Transverse colon (tissue), 4 donors: Measurements from ENCODE around the gene PPP1R3G. TPM values are rescaled to one million over a fixed set of nuclear protein-coding genes. Genes with fewer than 3 reads are reported as not detected.
"Not testable (repeated sequence)": the region's sequence is repeated elsewhere in the genome, so short reads cannot be mapped to it uniquely, and the experiment has no call there.

Source experiments
- DNase-seq: peaks from one replicate; pipeline ENCODE4 v3.0.0-alpha.2; 2019
- H3K27ac ChIP-seq, 4 donors: fragments of 200-600 bp; sonication (generic); 2 replicates each; pipeline ENCODE4 v1.5.1; 2016 to 2018; ENCODE audit warnings: inconsistent platforms in 4 of 4
- H3K27me3 ChIP-seq: fragments of 200-600 bp; sonication (generic); 2 replicates; pipeline ENCODE4 v1.5.1; 2017; ENCODE audit warnings: inconsistent platforms
- H3K36me3 ChIP-seq, 4 donors: fragments of 200-600 bp; sonication (generic); 2 replicates each; pipeline ENCODE4 v1.5.1; 2017 to 2019; ENCODE audit warnings: inconsistent platforms in 4 of 4
- H3K4me1 ChIP-seq, 4 donors: fragments of 200-600 bp; sonication (generic); 2 replicates each; pipeline ENCODE4 v1.5.1; 2017 to 2020; ENCODE audit warnings: inconsistent platforms in 4 of 4
- H3K4me3 ChIP-seq, 4 donors: fragments of 200-600 bp; sonication (generic); 1 replicate in 1 of 4; 2 replicates in 3 of 4; pipeline versions ENCODE4 v1.5.1 to v1.6.1; 2017 to 2019; ENCODE audit warnings: inconsistent platforms in 4 of 4
- H3K9me3 ChIP-seq, 2 donors: fragments of 200-600 bp; sonication (generic); 2 replicates each; pipeline ENCODE4 v1.5.1; 2017 to 2019; ENCODE audit warnings: inconsistent platforms in 2 of 2
- EP300 ChIP-seq: sonication (generic); formaldehyde crosslinking; IDR thresholded peaks from one replicate; pipeline ENCODE4 v1.6.1; 2017; ENCODE audit warnings: antibody characterized with exemption, low read depth
- POLR2A ChIP-seq: fragments of 450-650 bp; IDR thresholded peaks from one replicate; pipeline ENCODE4 v1.6.1; 2016; ENCODE audit warnings: antibody characterized with exemption, mild to moderate bottlenecking, moderate library complexity
- POLR2AphosphoS5 ChIP-seq, 3 donors: sonication (generic); formaldehyde crosslinking; IDR thresholded peaks; one replicate each; pipeline ENCODE4 v1.6.1; 2016; ENCODE audit warnings: antibody characterized with exemption in 3 of 3
- WGBS, 2 donors: methylation state at CpG; one replicate each; pipeline ENCODE4 v1.1.5; 2018; ENCODE audit warnings: low coverage in 1 of 2; 5-methylcytosine and 5-hydroxymethylcytosine counted together
- in situ Hi-C, 4 donors: fragments of 200-750 bp; cut with MboI; loops; one replicate each; pipeline versions ENCODE4 v1.15.0 to v1.15.1; 2017; ENCODE audit warnings: low sequenced_read_pairs in 3 of 4, low pct_ligation_motif_present in 1 of 4, low pct_unique_long_range_greater_than_20kb in 1 of 4
- intact Hi-C: fragments of 100-400 bp; cut with DNase I; formaldehyde crosslinking; loops from one replicate; pipeline ENCODE4 v1.15.1; 2023; ENCODE audit warnings: low total_unique reads
- total RNA-seq, 4 donors: library from RNA; depleted of rRNA; stranded (reverse); fragments of >200 nt; gene quantifications; one replicate each; pipeline ENCODE4 v1.1.0, GENCODE V29; 2016
- TF ChIP-seq, protein P1 (sequence below), 5 experiments: fragments of 200-600 bp in 3 of 5; fragments of 450-650 bp in 2 of 5; sonication (generic) in 3 of 5; IDR thresholded peaks; 1 replicate in 2 of 5; 2 replicates in 3 of 5; pipeline ENCODE4 v1.5.1; 2016 to 2017; ENCODE audit warnings: antibody characterized with exemption in 5 of 5, inconsistent platforms in 3 of 5, mild to moderate bottlenecking in 2 of 5, moderate library complexity in 1 of 5

The PPP1R3G gene
- total RNA-seq, 4 donors from 2014 or later = 0.40 to 1.2 (median 0.95) TPM; not detected in 1

DNA sequence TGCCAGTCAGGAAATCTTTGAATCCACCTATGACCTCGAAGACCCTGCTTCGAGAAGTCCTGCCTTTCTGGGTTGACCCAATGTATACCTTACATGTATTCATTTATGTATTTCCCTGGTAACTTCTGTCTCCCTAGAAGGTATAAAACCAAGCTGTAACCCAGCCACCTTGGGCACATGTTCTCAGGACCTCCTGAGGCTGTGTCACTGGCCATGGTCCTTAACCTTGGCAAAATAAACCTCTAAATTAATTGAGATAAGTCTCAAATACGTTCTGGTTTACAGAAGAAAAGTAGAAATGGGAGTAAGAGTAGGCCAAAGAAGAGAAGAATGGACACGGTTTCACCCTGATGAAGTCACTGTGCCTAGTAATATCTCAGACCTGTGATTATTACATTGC is 30.0 kb upstream of the PPP1R3G start:
- TF ChIP-seq, protein P1, sequence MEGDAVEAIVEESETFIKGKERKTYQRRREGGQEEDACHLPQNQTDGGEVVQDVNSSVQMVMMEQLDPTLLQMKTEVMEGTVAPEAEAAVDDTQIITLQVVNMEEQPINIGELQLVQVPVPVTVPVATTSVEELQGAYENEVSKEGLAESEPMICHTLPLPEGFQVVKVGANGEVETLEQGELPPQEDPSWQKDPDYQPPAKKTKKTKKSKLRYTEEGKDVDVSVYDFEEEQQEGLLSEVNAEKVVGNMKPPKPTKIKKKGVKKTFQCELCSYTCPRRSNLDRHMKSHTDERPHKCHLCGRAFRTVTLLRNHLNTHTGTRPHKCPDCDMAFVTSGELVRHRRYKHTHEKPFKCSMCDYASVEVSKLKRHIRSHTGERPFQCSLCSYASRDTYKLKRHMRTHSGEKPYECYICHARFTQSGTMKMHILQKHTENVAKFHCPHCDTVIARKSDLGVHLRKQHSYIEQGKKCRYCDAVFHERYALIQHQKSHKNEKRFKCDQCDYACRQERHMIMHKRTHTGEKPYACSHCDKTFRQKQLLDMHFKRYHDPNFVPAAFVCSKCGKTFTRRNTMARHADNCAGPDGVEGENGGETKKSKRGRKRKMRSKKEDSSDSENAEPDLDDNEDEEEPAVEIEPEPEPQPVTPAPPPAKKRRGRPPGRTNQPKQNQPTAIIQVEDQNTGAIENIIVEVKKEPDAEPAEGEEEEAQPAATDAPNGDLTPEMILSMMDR (IDR thresholded peaks at IDR 0.05) = no peak
- TF ChIP-seq POLR2A = no peak
- no peak for TF ChIP-seq EP300
- TF ChIP-seq POLR2AphosphoS5 (IDR thresholded peaks at IDR 0.05) = no peak
- peaks cover 0 to 7% (median 1%) of the 10 kb centered on the region in 4 donors for H3K4me1 ChIP-seq
- no peak for DNase-seq
- peaks cover 0 to 11% of the 10 kb centered on the region in 2 donors for H3K9me3 ChIP-seq
- no peak overlapping the region for H3K27ac ChIP-seq
- H3K36me3 ChIP-seq = no peaks in the 10 kb centered on the region
- no peaks in the 10 kb centered on the region for H3K27me3 ChIP-seq
- intact Hi-C loops (no loop called here), in situ Hi-C loops (no loop called here)
- H3K4me3 ChIP-seq = no peak overlapping the region
- WGBS, 2 donors = 81 to 92% methylated on average over 3 to 4 of the region's 4 CpGs

DNA sequence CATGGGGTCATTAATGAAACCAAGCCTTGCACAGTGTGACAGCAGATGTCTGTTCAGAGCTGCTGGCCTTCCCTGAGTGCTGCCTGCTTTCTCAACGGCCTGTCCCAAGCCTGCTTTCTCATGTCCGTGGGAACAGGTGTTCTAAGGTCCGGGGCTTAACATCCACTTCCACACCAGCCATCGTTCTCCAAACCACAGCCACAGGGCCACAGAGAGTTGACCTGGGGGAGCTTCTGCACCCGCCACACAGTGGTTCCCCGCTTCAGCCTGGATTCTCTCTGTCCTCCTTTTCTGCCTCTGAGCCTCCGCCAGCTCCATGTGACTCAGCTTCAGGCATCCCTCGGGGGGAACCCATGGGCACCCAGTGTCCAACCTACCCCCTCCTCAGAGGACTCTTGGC is 26.9 kb upstream of the PPP1R3G start:
- Histone ChIP-seq H3K27ac (no peak overlapping the region), H3K36me3 (no peaks in the 10 kb centered on the region), H3K4me1 (peaks cover 0 to 7% (median 1%) of the 10 kb centered on the region in 4 donors), H3K27me3 (no peaks in the 10 kb centered on the region), H3K4me3 (no peak overlapping the region), H3K9me3 (no peaks in the 10 kb centered on the region)
- intact Hi-C loops (no loop called here), in situ Hi-C loops (no loop called here)
- 73 to 81% methylated on average over 4 to 8 of the region's 8 CpGs for WGBS, 2 donors
- DNase-seq = no peak
- TF ChIP-seq, protein P1 (IDR thresholded peaks at IDR 0.05) = no peak
- TF ChIP-seq POLR2AphosphoS5 (IDR thresholded peaks at IDR 0.05) = no peak
- no peak for TF ChIP-seq POLR2A
- TF ChIP-seq EP300 = no peak

DNA sequence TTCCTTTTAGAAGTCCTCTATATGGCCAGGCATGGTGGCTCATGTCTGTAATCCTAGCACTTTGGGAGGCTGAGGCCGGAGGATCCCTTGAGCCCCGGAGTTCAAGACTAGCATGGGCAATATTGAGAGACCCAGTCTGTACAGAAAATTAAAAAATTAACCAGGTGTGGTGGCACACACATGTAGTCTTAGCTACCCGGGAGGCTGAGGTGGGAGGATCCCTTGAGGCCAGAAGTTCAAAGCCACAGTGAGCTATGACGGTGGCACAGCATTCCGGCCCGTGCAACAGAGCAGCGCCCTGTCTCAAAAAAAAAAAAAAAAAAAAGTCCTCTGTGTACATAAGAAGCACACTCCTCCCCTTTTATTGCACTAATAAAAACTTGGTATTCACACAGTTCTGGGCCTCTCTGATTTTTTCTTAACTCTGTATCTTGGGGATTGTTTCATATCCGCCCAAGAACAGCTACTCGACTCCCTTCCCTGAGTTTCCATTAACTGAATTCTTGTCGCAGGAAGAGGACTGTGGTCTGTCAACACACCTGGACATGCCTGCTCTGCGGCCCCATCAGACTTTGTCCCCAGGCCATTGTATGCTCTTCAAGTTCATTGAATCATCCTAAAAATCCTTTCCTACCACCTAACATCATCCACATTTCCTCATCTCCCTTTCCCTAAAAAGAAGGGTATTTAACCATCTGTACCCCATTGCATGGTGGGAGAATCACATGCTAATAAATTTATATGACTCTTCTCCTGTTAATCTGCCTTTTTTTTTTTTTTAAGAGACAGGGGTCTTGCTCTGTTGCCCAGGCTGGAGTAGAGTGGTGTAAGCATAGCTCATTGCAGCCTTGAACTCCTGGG is 25.9 kb upstream of the PPP1R3G start:
- DNase-seq = peak; percentile 26
- H3K9me3 ChIP-seq = no peaks in the 10 kb centered on the region
- no peaks in the 10 kb centered on the region for H3K27me3 ChIP-seq
- H3K36me3 ChIP-seq = no peaks in the 10 kb centered on the region
- in situ Hi-C loops (no loop called here), intact Hi-C loops (no loop called here)
- WGBS, 2 donors = 39 to 64% methylated on average over 9 to 11 of the region's 11 CpGs
- TF ChIP-seq, protein P1 (IDR thresholded peaks at IDR 0.05) = no peak
- no peak for TF ChIP-seq POLR2AphosphoS5 (IDR thresholded peaks at IDR 0.05)
- no peak for TF ChIP-seq EP300
- no peak for TF ChIP-seq POLR2A
- peaks cover 0 to 7% (median 1%) of the 10 kb centered on the region in 4 donors for H3K4me1 ChIP-seq
- H3K4me3 ChIP-seq = no peak overlapping the region
- peak overlapping the region in 1 of 4 donors; percentile 39 for H3K27ac ChIP-seq

DNA sequence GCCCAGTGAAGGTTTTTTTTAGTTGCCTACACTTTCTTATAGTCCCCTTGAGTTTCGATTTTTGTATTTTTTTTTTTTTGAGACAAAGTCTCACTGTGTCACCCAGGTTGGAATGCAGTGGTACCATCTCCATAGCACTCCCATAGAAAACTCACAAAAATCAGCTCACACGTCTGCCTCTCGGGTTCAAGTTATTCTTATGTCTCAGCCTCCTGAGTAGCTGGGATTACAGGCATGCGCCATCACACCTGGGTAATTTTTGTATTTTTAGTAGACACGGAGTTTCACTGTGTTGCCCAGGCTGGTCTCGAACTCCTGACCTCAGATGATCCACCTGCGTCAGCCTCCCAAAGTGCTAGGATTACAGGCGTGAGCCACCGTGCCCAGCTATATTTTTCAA is 24.7 kb upstream of the PPP1R3G start:
- H3K27ac ChIP-seq, in situ Hi-C loops, H3K9me3 ChIP-seq, H3K36me3 ChIP-seq, DNase-seq, H3K4me1 ChIP-seq, intact Hi-C loops, H3K4me3 ChIP-seq, H3K27me3 ChIP-seq: not testable (repeated sequence)
- WGBS, 2 donors = 93 to 96% methylated on average over 9 of the region's 9 CpGs
